HG03060 (cell line): Measurements from ENCODE around the gene FUT7.

ENCODE experiments used
- ATAC-seq: cut with Tn5 transposase; IDR thresholded peaks from one replicate; pipeline ENCODE4 v1.9.1; 2021; ENCODE audit warnings: low read depth, moderate number of reproducible peaks; ENCODE audit not compliant: unreplicated experiment

FUT7 gene

GRCh38 chr9:136985853-136986252 is 46.0 kb downstream of the FUT7 start:
- ATAC-seq: no peak

DNA sequence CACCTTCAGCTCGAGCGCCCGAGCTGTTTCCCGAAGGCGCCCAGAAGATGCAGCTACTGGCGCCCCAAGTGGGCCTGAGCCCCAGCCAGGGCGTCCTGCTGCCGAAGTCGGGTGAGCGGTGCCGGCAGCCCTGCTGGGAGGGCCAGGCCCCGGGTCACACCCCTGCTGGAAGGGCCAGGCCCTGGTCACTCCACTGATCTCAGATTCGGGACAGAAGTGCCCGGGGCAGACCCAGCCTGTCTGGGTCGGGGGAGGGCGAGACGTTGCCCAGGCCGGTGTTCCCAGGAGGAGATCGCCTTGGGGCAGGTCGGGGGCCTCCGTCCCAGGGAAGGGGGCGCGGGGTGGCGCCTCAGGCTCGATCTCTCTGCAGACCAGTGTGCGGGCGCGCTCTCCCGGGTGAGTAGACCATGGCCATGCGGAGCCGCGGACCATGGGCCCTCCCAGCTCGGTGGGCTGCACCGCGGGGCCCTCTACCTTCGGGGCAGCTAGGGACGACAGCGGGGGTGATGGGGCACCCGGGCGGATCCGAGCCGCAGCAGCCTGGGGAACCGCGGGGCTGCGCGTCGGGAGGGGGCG is 46.8 kb downstream of the FUT7 start:
- ATAC-seq: no peak

GRCh38 chr9:136984464-136985026 is 47.3 kb downstream of the FUT7 start:
- ATAC-seq: no peak

GRCh38 chr9:136983656-136984314 is 48.1 kb downstream of the FUT7 start:
- ATAC-seq: no peak

DNA sequence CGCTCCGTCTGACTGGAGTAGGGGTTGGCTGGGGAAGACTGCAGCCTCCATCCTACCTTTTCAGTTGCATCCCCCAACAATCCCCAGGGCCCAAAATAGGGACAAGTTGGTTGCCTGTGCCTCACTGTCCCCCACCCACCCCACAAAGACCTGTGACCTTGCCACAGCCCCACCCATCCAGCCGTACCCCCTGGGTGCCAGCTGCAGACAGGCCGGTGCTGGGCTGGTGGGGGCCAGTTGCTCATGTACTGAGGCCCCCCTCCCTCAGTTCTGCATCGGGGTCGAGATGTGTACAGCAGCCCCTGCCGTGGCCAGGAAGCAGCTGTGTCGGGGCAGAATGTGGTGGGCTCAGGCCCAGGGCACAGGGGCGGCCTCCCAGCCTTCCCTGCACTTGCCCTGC is 48.7 kb downstream of the FUT7 start:
- no peak for ATAC-seq

DNA sequence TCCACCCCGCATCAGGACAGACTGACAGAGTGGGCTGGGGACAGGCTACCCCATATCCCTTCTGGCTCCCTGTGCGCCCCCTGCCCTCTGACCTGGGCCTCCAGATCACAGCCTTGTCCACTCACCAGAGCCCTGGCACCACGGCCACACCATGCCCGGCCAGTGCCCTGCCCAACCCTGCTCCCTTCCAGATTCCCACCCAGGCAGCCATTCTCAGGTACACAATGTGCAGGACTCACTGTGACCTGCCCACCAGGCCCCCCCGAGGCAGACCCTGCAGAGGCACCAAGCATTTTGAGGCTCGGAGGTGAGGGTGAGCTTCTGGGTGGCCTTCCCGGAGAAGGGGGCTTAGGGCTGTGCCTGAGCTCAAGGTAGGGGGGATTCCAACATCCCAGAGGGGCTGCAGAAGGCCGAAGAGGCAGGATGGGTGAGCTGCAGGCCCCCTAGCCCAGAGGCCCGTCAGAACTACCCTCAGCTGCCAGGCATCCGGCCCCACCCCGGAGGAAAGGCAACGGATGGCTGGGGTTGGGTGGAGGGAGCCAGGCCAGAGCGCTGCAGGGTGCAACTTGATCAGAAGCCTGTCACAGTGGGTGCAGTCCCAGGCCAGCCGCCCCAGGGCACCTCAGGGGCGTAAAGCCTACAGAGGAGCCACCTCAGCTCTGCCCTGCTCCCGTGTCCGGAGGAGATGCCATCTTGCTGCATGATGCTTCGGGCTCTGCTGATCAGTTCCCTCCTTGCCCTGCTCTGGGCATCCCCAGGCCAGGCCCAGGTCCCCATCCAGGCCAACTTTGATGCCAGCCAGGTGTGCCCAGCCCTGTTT is 49.4 kb downstream of the FUT7 start, which contains the start of gene LCNL1:
Gene LCNL1 (plus strand): TSS at position 762 of the 820 bp plus-strand sequence. CDS start 594 bp downstream, outside the sequence.
- no peak for ATAC-seq

DNA sequence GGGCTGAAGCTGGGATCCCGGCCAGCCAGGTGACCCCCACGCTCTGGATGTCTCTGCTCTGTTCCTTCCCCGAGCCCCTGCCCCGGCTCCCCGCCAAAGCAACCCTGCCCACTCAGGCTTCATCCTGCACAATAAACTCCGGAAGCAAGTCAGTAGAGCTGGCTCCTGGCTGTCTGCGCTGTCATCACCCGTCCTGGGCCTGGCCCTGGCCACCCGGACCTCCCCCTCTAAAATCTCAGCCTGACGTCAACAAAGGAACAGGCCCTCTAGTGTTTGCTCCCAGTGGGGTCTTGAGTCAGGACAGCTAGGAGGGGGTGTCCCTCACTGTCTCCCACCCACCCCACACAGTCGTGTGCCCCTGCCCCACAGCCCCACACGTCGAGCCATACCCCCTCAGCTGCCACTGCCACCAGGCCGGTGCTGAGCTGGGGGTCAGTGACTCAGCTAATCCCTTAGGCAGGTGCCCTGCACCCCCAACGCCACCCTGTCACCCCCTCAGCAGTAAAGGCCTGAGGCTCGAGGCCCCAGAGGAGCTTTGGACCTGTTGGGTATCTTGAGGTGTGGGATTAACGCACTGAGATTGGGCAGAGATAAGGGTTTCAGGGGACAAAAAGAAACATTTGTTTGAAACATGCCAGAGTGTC is 50.2 kb downstream of the FUT7 start:
- no peak for ATAC-seq

DNA sequence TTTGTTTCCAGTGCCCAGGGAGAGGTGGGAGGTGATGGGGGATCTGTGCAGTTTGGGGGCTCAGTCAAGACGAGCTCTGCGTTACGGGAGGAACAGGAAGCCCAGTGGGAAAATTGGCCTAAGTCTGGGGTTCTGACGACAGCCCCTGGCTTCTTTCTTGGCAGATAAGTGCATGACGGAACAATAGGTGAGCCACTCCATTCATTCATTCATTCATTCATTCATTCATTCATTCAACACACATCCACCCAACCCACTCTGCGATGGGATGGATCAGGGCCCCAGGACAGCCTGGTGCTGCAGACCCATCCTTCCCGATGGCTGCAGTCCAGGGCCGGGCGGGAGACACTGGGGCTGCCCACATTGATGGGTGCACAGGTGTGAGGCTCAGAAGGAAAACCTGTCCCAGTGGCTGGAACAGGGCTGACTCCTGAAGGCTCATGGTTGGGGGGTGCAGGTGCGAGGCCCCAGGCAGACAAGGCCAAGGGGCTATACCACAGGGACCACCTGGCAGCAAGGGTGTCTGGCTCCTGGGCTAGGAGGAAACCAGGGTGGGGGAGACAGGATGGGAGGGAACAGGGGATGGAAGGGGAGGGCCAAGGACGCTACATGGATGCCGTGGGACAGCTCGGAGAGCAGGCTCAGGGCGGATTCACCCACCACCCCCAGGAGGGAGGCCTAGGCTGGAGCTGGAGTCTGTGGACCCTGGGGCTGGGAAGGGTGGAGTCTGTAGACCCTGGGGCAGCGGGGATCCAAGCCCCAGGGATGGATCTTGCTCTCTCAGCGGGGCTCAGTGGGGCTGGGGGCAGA is 51.0 kb downstream of the FUT7 start:
- ATAC-seq: no peak
